K562 (cell line): ENCODE results near the gene KRTAP5-5. TPM values are rescaled to one million over a fixed set of nuclear protein-coding genes. Genes with fewer than 3 reads are reported as not detected.

Experiments
- ATAC-seq: fragments of 200-7000 bp; cut with Tn5 transposase; 3 replicates; pipeline ENCODE4 v1.9.1; 2020; ENCODE audit warnings: moderate library complexity
- BruUV-seq: library from RNA; stranded (reverse); fragments of 400-500 nt; replicated peaks from 2 replicates; lab custom pipeline; 2021; lab: Mats Ljungman, UMichigan
- CTCF ChIA-PET: fragments of 300-600 bp; formaldehyde crosslinking; extraction: SDS; loops from one replicate; lab custom pipeline; 2021; ENCODE audit warnings: low intra/inter-chr PET ratio; lab: Yijun Ruan, JAX
- POLR2A ChIA-PET: fragments of 300-600, 350-650 bp; sonication (Branson Sonifier 250); formaldehyde crosslinking; extraction: SDS; loops from one replicate; lab custom pipeline; 2021; ENCODE audit warnings: antibody characterized with exemption, inconsistent platforms; lab: Yijun Ruan, JAX
- DNase-seq, 4 experiments: peaks; one replicate each; pipeline versions ENCODE4 v3.0.0 to v3.0.0-alpha.2; 2011 to 2018; ENCODE audit warnings: low spot score in 3 of 4, mixed read lengths in 3 of 4; ENCODE audit errors: extremely low read depth in 1 of 4
- FAIRE-seq: peaks from 2 replicates; lab custom pipeline; 2011; peaks lifted over from hg19 to GRCh38; lab: Jason Lieb, UNC
- H2AFZ ChIP-seq: 2 replicates; pipeline ENCODE4 v1.6.0; 2011; ENCODE audit warnings: low read depth, low read length, control low read depth, inconsistent platforms
- H3K27ac ChIP-seq: fragments of 200-600 bp; 3 replicates; pipeline ENCODE4 v1.8.0; 2011; ENCODE audit warnings: low read depth, mild to moderate bottlenecking, control low read depth, inconsistent platforms, low read length, moderate library complexity, mixed read lengths; ENCODE audit errors: extremely low read depth
- H3K27me3 ChIP-seq, 2 experiments: fragments of 300-600 bp in 1 of 2; 2 replicates in 1 of 2; 3 replicates in 1 of 2; pipeline versions ENCODE4 v1.6.0 to v1.8.0; 2011; ENCODE audit warnings: inconsistent platforms in 2 of 2, low read length in 2 of 2, mild to moderate bottlenecking in 1 of 2, mixed read lengths in 1 of 2, moderate library complexity in 1 of 2; ENCODE audit not compliant: control insufficient read depth in 2 of 2, insufficient read depth in 2 of 2
- H3K36me3 ChIP-seq: fragments of 300-600 bp; 3 replicates; pipeline ENCODE4 v1.8.0; 2011; ENCODE audit warnings: mild to moderate bottlenecking, low read length, inconsistent platforms; ENCODE audit not compliant: control insufficient read depth, insufficient read depth
- H3K4me1 ChIP-seq, 2 experiments: fragments of 200-600 bp in 1 of 2; replicated peaks in 1 of 2; 2 replicates in 1 of 2; 3 replicates in 1 of 2; pipeline versions ENCODE4 v1.5.1 to v1.8.0; 2011; ENCODE audit warnings: inconsistent platforms in 2 of 2, low read length in 2 of 2, mild to moderate bottlenecking in 1 of 2, mixed read lengths in 1 of 2, moderate library complexity in 1 of 2; ENCODE audit not compliant: control insufficient read depth in 2 of 2, insufficient read depth in 2 of 2
- H3K4me2 ChIP-seq: 2 replicates; pipeline ENCODE4 v1.6.1; 2011; ENCODE audit warnings: low read length, control low read depth, inconsistent platforms, mixed read lengths; ENCODE audit not compliant: insufficient read depth
- H3K4me3 ChIP-seq: fragments of 200-600 bp; sonication (generic), shearing (Covaris generic); 2 replicates; pipeline ENCODE4 v1.5.1; 2016; ENCODE audit warnings: control low read depth, inconsistent platforms
- H3K79me2 ChIP-seq: fragments of 200-600 bp; 3 replicates; pipeline ENCODE4 v1.8.0; 2011; ENCODE audit warnings: low read length, inconsistent platforms; ENCODE audit not compliant: control insufficient read depth, insufficient read depth
- H3K9ac ChIP-seq, 2 experiments: 2 replicates each; pipeline versions ENCODE4 v1.6.0 to v1.6.1; 2011; ENCODE audit warnings: low read depth in 2 of 2, low read length in 2 of 2, control low read depth in 1 of 2, inconsistent platforms in 1 of 2, mild to moderate bottlenecking in 1 of 2, mixed read lengths in 1 of 2; ENCODE audit not compliant: insufficient read depth in 1 of 2
- H3K9me1 ChIP-seq: one replicate; pipeline ENCODE4 v1.6.0; 2011; ENCODE audit warnings: inconsistent platforms, mild to moderate bottlenecking, low read length, moderate library complexity; ENCODE audit not compliant: control insufficient read depth, insufficient read depth
- H3K9me3 ChIP-seq: replicated peaks from 2 replicates; pipeline ENCODE4 v1.5.1; 2011; ENCODE audit warnings: low read depth, low read length, inconsistent platforms; ENCODE audit not compliant: control insufficient read depth, insufficient read depth
- H4K20me1 ChIP-seq: replicated peaks from 2 replicates; pipeline ENCODE4 v1.6.1; 2011; ENCODE audit warnings: low read length, inconsistent platforms, mixed read lengths; ENCODE audit not compliant: control insufficient read depth, insufficient read depth
- CXXC5 ChIP-seq: fragments of 250-450 bp; sonication (Bioruptor Pico); IDR thresholded peaks from 2 replicates; pipeline ENCODE4 v1.8.0; 2022; ENCODE audit warnings: inconsistent platforms, mild to moderate bottlenecking, moderate library complexity
- RBM25 ChIP-seq: fragments of 200-400 bp; formaldehyde crosslinking; IDR thresholded peaks from 2 replicates; pipeline ENCODE4 v1.6.1; 2018; ENCODE audit warnings: low read length, low read depth, moderate library complexity; ENCODE audit not compliant: severe bottlenecking
- ZBED1 ChIP-seq: IDR thresholded peaks from 2 replicates; pipeline ENCODE4 v1.6.1; 2014
- ZKSCAN8 ChIP-seq: fragments of 200-800 bp; sonication (Bioruptor generic); IDR thresholded peaks from 2 replicates; pipeline ENCODE4 v1.6.1; 2016; ENCODE audit warnings: missing genetic modification characterization, missing compliant biosample characterization
- WGBS: fragments of 100-300 bp; shearing (Covaris generic); methylation state at CpG from one replicate; pipeline ENCODE4 v1.1.6; 2016; ENCODE audit warnings: low coverage, mixed read lengths; ENCODE audit not compliant: insufficient coverage; ENCODE audit errors: missing lambda C conversion rate; 5-methylcytosine and 5-hydroxymethylcytosine counted together
- in situ Hi-C: fragments of 300-500 bp; cut with MboI; formaldehyde crosslinking; loops from 4 replicates; pipeline ENCODE4 v1.15.0; 2018; ENCODE audit warnings: inconsistent platforms, mixed read lengths
- intact Hi-C: fragments of 100-400 bp; cut with micrococcal nuclease; formaldehyde crosslinking; loops from 2 replicates; pipeline ENCODE4 v1.14.2; 2022
- polyA plus RNA-seq, 8 experiments: library from polyadenylated mRNA; depleted of rRNA in 4 of 8; stranded (reverse) in 5 of 8; unstranded in 3 of 8; fragments of >200 nt; fragmentation: Nextera tagmentation in 2 of 8; fragmentation: Illumina TruSeq in 1 of 8; extraction: Ambion mirVana in 2 of 8; extraction: Trizol in 1 of 8; gene quantifications; 2 replicates each; pipeline versions ENCODE4 v1.2.1 to v1.2.3, GENCODE V29; 2011 to 2014; ENCODE audit warnings: inconsistent platforms in 1 of 8, missing spikeins in 1 of 8
- total RNA-seq, 7 experiments: library from RNA; depleted of rRNA in 6 of 7; stranded (reverse); fragments of >200 nt in 6 of 7; fragmentation: Illumina TruSeq in 2 of 7; extraction: Trizol in 2 of 7; gene quantifications; 2 replicates each; pipeline versions ENCODE4 v1.2.1 to v1.2.3, GENCODE V29; 2011 to 2021; ENCODE audit warnings: low replicate concordance in 1 of 7
- TF ChIP-seq, protein P1 (sequence below): IDR thresholded peaks from 2 replicates; pipeline ENCODE4 v1.6.1; 2011; ENCODE audit not compliant: insufficient read length; ENCODE audit errors: extremely low read depth

The KRTAP5-5 gene
- total and polyA plus RNA-seq, 9 of the 15 experiments (the other 6 are each of a cell fraction or from before 2014, with no cell fraction given): not detected

DNA sequence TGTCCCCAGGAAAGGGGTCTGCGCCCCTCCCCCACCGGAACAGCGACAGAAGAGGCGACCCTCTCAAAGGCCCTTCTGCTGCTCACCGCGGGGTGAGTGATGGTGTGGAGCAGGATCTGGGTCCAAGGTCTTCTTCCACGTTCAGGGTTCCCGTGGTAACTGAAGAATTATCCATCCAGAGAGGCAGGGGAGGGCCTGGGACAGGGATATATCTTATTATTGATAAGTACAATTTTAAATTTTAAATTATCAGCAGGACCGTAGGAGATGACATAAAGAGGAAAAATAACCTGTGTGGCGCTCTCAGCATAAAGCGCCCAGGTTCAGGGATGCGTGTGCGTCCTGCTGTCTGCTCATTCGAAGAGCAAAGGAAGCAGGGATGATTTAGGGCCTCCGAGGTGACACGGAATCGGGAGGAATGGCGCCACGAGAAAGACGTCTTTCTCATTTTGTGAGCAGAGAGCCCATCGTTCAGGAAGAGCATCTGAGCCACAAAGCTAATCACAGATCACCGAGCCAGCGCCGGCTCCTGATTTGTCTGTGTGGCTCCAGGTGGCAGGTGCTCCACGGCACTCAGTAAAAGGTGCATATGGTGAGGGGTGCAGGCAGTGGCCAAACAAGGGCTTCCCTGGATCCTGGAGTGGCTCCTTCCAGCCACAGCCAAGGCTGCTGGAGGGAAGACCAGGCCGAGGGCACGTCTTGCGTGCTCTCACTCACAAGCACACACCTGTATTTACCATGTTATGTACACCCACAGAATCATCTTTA lies 19.3 kb downstream of the KRTAP5-5 start:
- POLR2A ChIA-PET: interaction anchor here (0.6 kb wide), 1 partner anchor 18 kb away, joined by 4 read pairs; no protein-coding TSS in a partner anchor
- peaks cover 14% of the 10 kb centered on the region for H4K20me1 ChIP-seq
- H3K36me3 ChIP-seq: no peaks in the 10 kb centered on the region
- no peaks in the 10 kb centered on the region for H3K9me1 ChIP-seq
- intact Hi-C loops: no loop called here
- CTCF ChIA-PET: no interaction called here
- no peak for TF ChIP-seq RBM25
- no peak for TF ChIP-seq ZBED1
- TF ChIP-seq, protein P1, sequence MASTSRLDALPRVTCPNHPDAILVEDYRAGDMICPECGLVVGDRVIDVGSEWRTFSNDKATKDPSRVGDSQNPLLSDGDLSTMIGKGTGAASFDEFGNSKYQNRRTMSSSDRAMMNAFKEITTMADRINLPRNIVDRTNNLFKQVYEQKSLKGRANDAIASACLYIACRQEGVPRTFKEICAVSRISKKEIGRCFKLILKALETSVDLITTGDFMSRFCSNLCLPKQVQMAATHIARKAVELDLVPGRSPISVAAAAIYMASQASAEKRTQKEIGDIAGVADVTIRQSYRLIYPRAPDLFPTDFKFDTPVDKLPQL: no peak
- no peak for TF ChIP-seq CXXC5
- no peak for TF ChIP-seq ZKSCAN8
- TF ChIP-seq, all 486 proteins: peak for 0
- peaks cover 26 to 83% of the 10 kb centered on the region in 2 experiments for H3K27me3 ChIP-seq
- in situ Hi-C loops: no loop called here
- no peak overlapping the region for H3K4me2 ChIP-seq
- no peaks in the 10 kb centered on the region for H3K79me2 ChIP-seq
- H3K9ac ChIP-seq: no peak overlapping the region
- H3K9me3 ChIP-seq: no peaks in the 10 kb centered on the region
- ATAC-seq: no peak
- no TSS peak for BruUV-seq
- no peak overlapping the region for H3K4me3 ChIP-seq
- H3K27ac ChIP-seq: no peak overlapping the region
- no peak overlapping the region for H2AFZ ChIP-seq
- 1% methylated on average over 23 of the region's 28 CpGs for WGBS
- H3K4me1 ChIP-seq: peaks cover 0 to 9% of the 10 kb centered on the region in 2 experiments; a peak in 1 of 5 replicates
- no peak for DNase-seq
- no peak for FAIRE-seq
